Hepatocyte (in vitro differentiated cells): Measurements from ENCODE around the gene NPAS3. TPM values are rescaled to one million over a fixed set of nuclear protein-coding genes. Genes with fewer than 3 reads are reported as not detected.
A peak's percentile ranks its signal among the peaks of the same experiment; 100 is the strongest.

Experiments
- DNase-seq: peaks from one replicate; pipeline ENCODE4 v3.0.0-alpha.2; 2016; ENCODE audit warnings: low spot score
- H2AFZ ChIP-seq: fragments of 200-600 bp; sonication (generic); 2 replicates; pipeline ENCODE4 v1.6.0; 2016; ENCODE audit warnings: antibody characterized with exemption, mild to moderate bottlenecking
- H3K27ac ChIP-seq: fragments of 200-600 bp; sonication (generic); 2 replicates; pipeline ENCODE4 v1.5.1; 2016; ENCODE audit warnings: mild to moderate bottlenecking
- H3K27me3 ChIP-seq: fragments of 200-600 bp; sonication (generic); 2 replicates; pipeline ENCODE4 v1.6.1; 2016
- H3K36me3 ChIP-seq: fragments of 200-600 bp; sonication (generic); replicated peaks from 2 replicates; pipeline ENCODE4 v1.5.1; 2016; ENCODE audit warnings: low read depth; ENCODE audit not compliant: insufficient read depth
- H3K4me1 ChIP-seq: fragments of 200-600 bp; sonication (generic); 2 replicates; pipeline ENCODE4 v1.5.1; 2016; ENCODE audit warnings: mild to moderate bottlenecking, moderate library complexity; ENCODE audit not compliant: insufficient read depth
- H3K4me2 ChIP-seq: fragments of 200-600 bp; sonication (generic); 2 replicates; pipeline ENCODE4 v1.6.0; 2016
- H3K4me3 ChIP-seq: fragments of 200-600 bp; sonication (generic); 2 replicates; pipeline ENCODE4 v1.5.1; 2016; ENCODE audit warnings: mild to moderate bottlenecking
- H3K79me2 ChIP-seq: fragments of 200-600 bp; sonication (generic); 2 replicates; pipeline ENCODE4 v1.6.0; 2017; ENCODE audit warnings: mild to moderate bottlenecking
- H3K9me2 ChIP-seq: fragments of 200-600 bp; sonication (generic); replicated peaks from 2 replicates; pipeline ENCODE4 v1.6.0; 2017; ENCODE audit warnings: mild to moderate bottlenecking; ENCODE audit not compliant: insufficient read depth
- H3K9me3 ChIP-seq: fragments of 200-600 bp; sonication (generic); 2 replicates; pipeline ENCODE4 v1.5.1; 2016; ENCODE audit warnings: low read depth, mild to moderate bottlenecking
- H4K20me1 ChIP-seq: fragments of 200-600 bp; sonication (generic); 2 replicates; pipeline ENCODE4 v1.6.0; 2016; ENCODE audit warnings: mild to moderate bottlenecking; ENCODE audit not compliant: insufficient read depth, poor library complexity, severe bottlenecking
- EZH2 ChIP-seq: fragments of 200-600 bp; sonication (generic); IDR thresholded peaks from 2 replicates; pipeline ENCODE4 v1.6.1; 2016; ENCODE audit warnings: antibody characterized with exemption, mild to moderate bottlenecking, borderline replicate concordance
- EZH2phosphoT487 ChIP-seq: fragments of 200-600 bp; sonication (generic); IDR thresholded peaks from one replicate; pipeline ENCODE4 v1.6.1; 2018; ENCODE audit warnings: antibody characterized with exemption, mild to moderate bottlenecking, low read depth, moderate library complexity; ENCODE audit not compliant: unreplicated experiment, severe bottlenecking
- WGBS: methylation state at CpG from one replicate; pipeline ENCODE4 v1.1.6; 2016; ENCODE audit warnings: low lambda C conversion rate; ENCODE audit errors: missing lambda C conversion rate; 5-methylcytosine and 5-hydroxymethylcytosine counted together
- polyA plus RNA-seq: library from polyadenylated mRNA; unstranded; fragments of >200 nt; fragmentation: Nextera tagmentation; extraction: Ambion mirVana; gene quantifications from 2 replicates; pipeline ENCODE4 v1.2.1, GENCODE V29; 2016
- total RNA-seq: library from RNA; depleted of rRNA; stranded (reverse); fragments of >200 nt; gene quantifications from 2 replicates; pipeline ENCODE4 v1.2.3, GENCODE V29; 2014
- TF ChIP-seq, protein P1 (sequence below): fragments of 200-600 bp; sonication (generic); IDR thresholded peaks from 2 replicates; pipeline ENCODE4 v1.5.1; 2016; ENCODE audit warnings: antibody characterized with exemption, mild to moderate bottlenecking; ENCODE audit not compliant: poor library complexity

NPAS3 gene
- total and polyA plus RNA-seq, 2 experiments from 2014 or later: 0.11 to 1.1 TPM

DNA sequence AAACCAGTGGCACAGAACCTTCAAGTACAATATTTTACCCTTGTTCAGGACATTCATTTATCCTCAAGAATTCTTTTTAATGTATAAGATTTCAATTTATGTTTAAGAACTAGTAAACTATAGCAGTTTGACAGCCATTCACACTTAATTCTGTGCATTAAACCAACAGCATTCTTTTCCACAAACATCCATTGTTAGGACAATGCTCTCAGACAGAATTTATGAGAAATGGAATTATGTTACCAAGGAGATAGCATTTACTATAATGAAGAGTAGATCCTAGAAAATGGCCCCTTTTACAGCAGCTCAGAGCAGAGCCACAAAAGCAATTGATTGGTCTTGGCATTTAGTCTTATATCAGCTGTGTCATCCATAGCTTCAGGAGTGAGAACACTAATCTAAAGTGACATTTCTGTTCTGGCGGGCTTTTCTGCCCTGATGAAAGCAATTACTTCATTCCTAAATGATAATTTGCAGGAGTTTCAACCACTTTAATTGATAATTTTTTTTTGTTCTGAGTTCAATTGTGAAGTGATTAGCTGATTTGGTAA, 268.9 kb downstream of the NPAS3 start:
- no peaks in the 10 kb centered on the region for H4K20me1 ChIP-seq
- H3K4me3 ChIP-seq: no peak overlapping the region
- no peak for DNase-seq
- H3K9me3 ChIP-seq: no peaks in the 10 kb centered on the region
- no peak overlapping the region for H3K4me2 ChIP-seq
- no peaks in the 10 kb centered on the region for H3K27me3 ChIP-seq
- 85% methylated on average over 1 of the region's 1 CpG for WGBS
- no peaks in the 10 kb centered on the region for H3K9me2 ChIP-seq
- TF ChIP-seq EZH2phosphoT487: no peak
- TF ChIP-seq, protein P1, sequence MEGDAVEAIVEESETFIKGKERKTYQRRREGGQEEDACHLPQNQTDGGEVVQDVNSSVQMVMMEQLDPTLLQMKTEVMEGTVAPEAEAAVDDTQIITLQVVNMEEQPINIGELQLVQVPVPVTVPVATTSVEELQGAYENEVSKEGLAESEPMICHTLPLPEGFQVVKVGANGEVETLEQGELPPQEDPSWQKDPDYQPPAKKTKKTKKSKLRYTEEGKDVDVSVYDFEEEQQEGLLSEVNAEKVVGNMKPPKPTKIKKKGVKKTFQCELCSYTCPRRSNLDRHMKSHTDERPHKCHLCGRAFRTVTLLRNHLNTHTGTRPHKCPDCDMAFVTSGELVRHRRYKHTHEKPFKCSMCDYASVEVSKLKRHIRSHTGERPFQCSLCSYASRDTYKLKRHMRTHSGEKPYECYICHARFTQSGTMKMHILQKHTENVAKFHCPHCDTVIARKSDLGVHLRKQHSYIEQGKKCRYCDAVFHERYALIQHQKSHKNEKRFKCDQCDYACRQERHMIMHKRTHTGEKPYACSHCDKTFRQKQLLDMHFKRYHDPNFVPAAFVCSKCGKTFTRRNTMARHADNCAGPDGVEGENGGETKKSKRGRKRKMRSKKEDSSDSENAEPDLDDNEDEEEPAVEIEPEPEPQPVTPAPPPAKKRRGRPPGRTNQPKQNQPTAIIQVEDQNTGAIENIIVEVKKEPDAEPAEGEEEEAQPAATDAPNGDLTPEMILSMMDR: no peak
- no peak for TF ChIP-seq EZH2
- no peaks in the 10 kb centered on the region for H3K36me3 ChIP-seq
- H3K79me2 ChIP-seq: no peaks in the 10 kb centered on the region
- H3K4me1 ChIP-seq: no peaks in the 10 kb centered on the region
- H2AFZ ChIP-seq: no peak overlapping the region
- H3K27ac ChIP-seq: no peak overlapping the region

DNA sequence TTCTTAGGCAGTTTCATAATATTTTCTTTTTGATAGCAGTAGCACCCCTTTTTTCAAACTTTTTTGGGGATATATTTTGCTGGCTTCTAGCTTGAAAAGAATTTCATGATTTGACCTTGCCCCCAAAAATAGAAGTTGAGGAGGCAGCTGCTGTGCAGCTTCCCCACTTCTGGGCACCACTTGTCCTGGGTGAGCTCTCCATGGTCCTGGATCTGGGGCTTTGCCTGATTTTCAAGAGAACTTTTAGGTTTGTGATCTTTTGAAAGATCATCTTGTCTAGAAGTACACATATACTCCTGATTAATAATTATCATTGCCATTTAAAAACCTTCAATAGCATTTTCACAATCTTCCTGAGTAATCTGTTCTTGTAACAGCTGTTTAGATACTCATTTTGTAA, 271.6 kb downstream of the NPAS3 start:
- Histone ChIP-seq H3K9me3 (no peaks in the 10 kb centered on the region), H3K36me3 (no peaks in the 10 kb centered on the region), H3K79me2 (no peaks in the 10 kb centered on the region), H3K4me2 (no peak overlapping the region), H3K4me3 (no peak overlapping the region), H3K9me2 (no peaks in the 10 kb centered on the region), H4K20me1 (no peaks in the 10 kb centered on the region), H3K4me1 (no peaks in the 10 kb centered on the region), H3K27ac (no peak overlapping the region), H3K27me3 (no peaks in the 10 kb centered on the region), H2AFZ (no peak overlapping the region)
- peak; percentile 38 for DNase-seq
- TF ChIP-seq, protein P1: no peak
- TF ChIP-seq EZH2 (no peak), EZH2phosphoT487 (no peak)

DNA sequence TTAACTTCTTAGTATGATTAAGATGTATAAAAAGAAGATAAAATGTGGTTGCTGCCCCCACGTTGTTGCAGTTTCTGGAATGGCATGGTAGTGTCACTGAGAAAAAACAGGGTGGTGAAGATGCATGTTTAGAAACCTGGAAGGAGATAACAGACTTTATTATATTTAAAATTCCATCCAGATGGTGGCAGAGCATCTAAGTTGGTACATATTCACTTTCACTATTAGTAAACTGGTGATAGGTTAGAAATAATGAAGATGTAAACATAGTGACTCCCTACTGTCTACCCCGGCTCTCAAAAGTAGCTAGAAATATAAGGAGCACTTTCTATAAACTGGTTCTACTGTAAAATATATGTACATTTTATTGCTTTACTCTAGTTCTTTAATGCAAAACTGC, 279.3 kb downstream of the NPAS3 start:
- H3K27me3 ChIP-seq: no peaks in the 10 kb centered on the region
- H3K79me2 ChIP-seq: no peaks in the 10 kb centered on the region
- no peaks in the 10 kb centered on the region for H3K36me3 ChIP-seq
- no peak for DNase-seq
- TF ChIP-seq, protein P1: peak; percentile 3
- no peak for TF ChIP-seq EZH2
- no peak for TF ChIP-seq EZH2phosphoT487
- H3K4me3 ChIP-seq: no peak overlapping the region
- H4K20me1 ChIP-seq: no peaks in the 10 kb centered on the region
- no peak overlapping the region for H3K4me2 ChIP-seq
- 53% methylated on average over 2 of the region's 2 CpGs for WGBS
- H3K27ac ChIP-seq: no peak overlapping the region
- H3K9me2 ChIP-seq: no peaks in the 10 kb centered on the region
- H3K4me1 ChIP-seq: no peaks in the 10 kb centered on the region
- no peak overlapping the region for H2AFZ ChIP-seq
- H3K9me3 ChIP-seq: no peaks in the 10 kb centered on the region

DNA sequence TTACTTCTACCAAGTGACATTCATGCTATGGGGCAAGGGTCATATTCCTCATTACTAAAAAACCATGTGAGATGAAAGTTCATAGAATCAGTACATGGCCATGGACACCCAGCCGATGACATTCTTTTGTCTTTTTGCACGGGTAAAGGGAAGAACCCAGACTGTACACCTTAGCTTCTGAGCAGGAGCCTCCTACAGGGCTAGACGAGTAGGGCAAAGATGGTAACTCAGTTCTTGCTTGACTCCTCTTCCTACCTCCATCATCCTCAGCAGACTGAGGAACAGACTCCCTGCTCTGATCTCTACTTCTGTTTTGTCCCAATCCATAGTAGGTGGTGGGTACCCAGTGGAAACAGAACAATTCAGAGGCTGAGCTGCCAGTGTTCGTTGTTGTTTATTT, 281.3 kb downstream of the NPAS3 start:
- Histone ChIP-seq H3K36me3 (no peaks in the 10 kb centered on the region), H3K9me2 (no peaks in the 10 kb centered on the region), H3K79me2 (no peaks in the 10 kb centered on the region), H3K4me1 (no peaks in the 10 kb centered on the region), H3K27ac (no peak overlapping the region), H2AFZ (no peak overlapping the region), H4K20me1 (no peaks in the 10 kb centered on the region), H3K9me3 (no peaks in the 10 kb centered on the region), H3K4me3 (no peak overlapping the region), H3K27me3 (no peaks in the 10 kb centered on the region), H3K4me2 (no peak overlapping the region)
- no peak for DNase-seq
- TF ChIP-seq EZH2 (no peak), EZH2phosphoT487 (no peak)
- TF ChIP-seq, protein P1: no peak
- WGBS: 84% methylated on average over 4 of the region's 4 CpGs
